Activated CD8-positive, alpha-beta T cell treated with anti-CD3 and anti-CD28 coated beads for 36 hours (primary cell): Measurements from ENCODE around the gene TLCD4. TPM values are rescaled to one million over a fixed set of nuclear protein-coding genes. Genes with fewer than 3 reads are reported as not detected.
"Not testable (repeated sequence)": the region's sequence is repeated elsewhere in the genome, so short reads cannot be mapped to it uniquely, and the experiment has no call there.

ENCODE experiments used
- ATAC-seq: fragments of 200-7000 bp; cut with Tn5 transposase; one replicate; pipeline ENCODE4 v1.10.0; 2021; ENCODE audit warnings: mild to moderate bottlenecking, moderate library complexity
- CTCF ChIA-PET: fragments of 350-600 bp; sonication (Branson Sonifier 250); formaldehyde crosslinking; loops from one replicate; lab custom pipeline; 2021; ENCODE audit warnings: antibody characterized with exemption; lab: Charles Lee
- POLR2A ChIA-PET: fragments of 350-600 bp; sonication (Branson Sonifier 250); formaldehyde crosslinking; loops from one replicate; lab custom pipeline; 2021; ENCODE audit warnings: antibody characterized with exemption; lab: Charles Lee
- DNase-seq: peaks from one replicate; pipeline ENCODE4 v3.0.0-alpha.2; 2020
- H3K27ac Mint-ChIP-seq: one replicate; pipeline ENCODE4 v1.8.0; 2021; ENCODE audit warnings: mild to moderate bottlenecking, mixed read lengths
- H3K27me3 Mint-ChIP-seq: one replicate; pipeline ENCODE4 v1.8.0; 2021; ENCODE audit warnings: mixed read lengths
- H3K36me3 Mint-ChIP-seq: one replicate; pipeline ENCODE4 v1.8.0; 2021; ENCODE audit warnings: low read depth, mixed read lengths
- H3K4me1 Mint-ChIP-seq: one replicate; pipeline ENCODE4 v1.8.0; 2021; ENCODE audit warnings: low read depth, mixed read lengths
- H3K4me3 Mint-ChIP-seq: one replicate; pipeline ENCODE4 v1.8.0; 2021; ENCODE audit warnings: mild to moderate bottlenecking, moderate library complexity, mixed read lengths
- H3K9me3 Mint-ChIP-seq: one replicate; pipeline ENCODE4 v1.8.0; 2021; ENCODE audit warnings: mixed read lengths
- CTCF ChIP-seq: fragments of 200-600 bp; IDR thresholded peaks from one replicate; pipeline ENCODE4 v1.8.0; 2022; ENCODE audit warnings: antibody characterized with exemption, mild to moderate bottlenecking
- intact Hi-C: fragments of 100-400 bp; cut with micrococcal nuclease; formaldehyde crosslinking; loops from one replicate; pipeline ENCODE4 v1.10.0; 2022
- total RNA-seq, 2 experiments: library from RNA; stranded (reverse); gene quantifications; one replicate each; pipeline ENCODE4 v1.2.3, GENCODE V29; 2021

The TLCD4 gene
- total RNA-seq, 2 experiments from 2014 or later, result 0.32 to 0.38 TPM

GRCh38 chr1:95086949-95087533, 30.1 kb upstream of the TLCD4 start:
- DNase-seq (no peak), ATAC-seq (no peak)
- intact Hi-C loops, result no loop called here
- no peak overlapping the region for H3K27ac Mint-ChIP-seq
- no peaks in the 10 kb centered on the region for H3K4me1 Mint-ChIP-seq
- ChIA-PET POLR2A (no interaction called here), CTCF (interaction anchor here (1.8 kb wide), 1 partner anchor 29 kb away, joined by 7 read pairs; no protein-coding TSS in a partner anchor)
- no peaks in the 10 kb centered on the region for H3K36me3 Mint-ChIP-seq
- no peak for TF ChIP-seq CTCF
- peaks cover 10% of the 10 kb centered on the region for H3K27me3 Mint-ChIP-seq
- H3K4me3 Mint-ChIP-seq, result no peak overlapping the region
- H3K9me3 Mint-ChIP-seq, result no peaks in the 10 kb centered on the region

GRCh38 chr1:95088303-95088702, 28.9 kb upstream of the TLCD4 start:
- H3K4me1 Mint-ChIP-seq, result no peaks in the 10 kb centered on the region
- H3K27me3 Mint-ChIP-seq, result peaks cover 10% of the 10 kb centered on the region
- ChIA-PET POLR2A (no interaction called here), CTCF (interaction anchor here (1.0 to 1.8 kb wide), 2 partner anchors 12 to 27 kb away, joined by 3 to 7 read pairs; no protein-coding TSS in a partner anchor)
- ATAC-seq (no peak), DNase-seq (no peak)
- no peak overlapping the region for H3K4me3 Mint-ChIP-seq
- no peaks in the 10 kb centered on the region for H3K36me3 Mint-ChIP-seq
- H3K9me3 Mint-ChIP-seq, result no peaks in the 10 kb centered on the region
- intact Hi-C loops, result no loop called here
- no peak overlapping the region for H3K27ac Mint-ChIP-seq
- no peak for TF ChIP-seq CTCF

- Mint-ChIP-seq H3K9me3 (no peaks in the 10 kb centered on the region), H3K27me3 (peaks cover 10% of the 10 kb centered on the region), H3K36me3 (no peaks in the 10 kb centered on the region), H3K4me1 (no peaks in the 10 kb centered on the region), H3K27ac (no peak overlapping the region), H3K4me3 (no peak overlapping the region)
- DNase-seq (no peak), ATAC-seq (no peak)
- intact Hi-C loops, result no loop called here
- POLR2A ChIA-PET, result no interaction called here
- TF ChIP-seq CTCF, result no peak
- CTCF ChIA-PET, result no interaction called here
Observed at GRCh38 chr1:95089650-95090287, 27.4 kb upstream of the TLCD4 start.

GRCh38 chr1:95091290-95091689, 25.9 kb upstream of the TLCD4 start:
- H3K4me1 Mint-ChIP-seq, H3K36me3 Mint-ChIP-seq, H3K27me3 Mint-ChIP-seq, POLR2A ChIA-PET, H3K4me3 Mint-ChIP-seq, DNase-seq, ATAC-seq, H3K9me3 Mint-ChIP-seq, H3K27ac Mint-ChIP-seq, intact Hi-C loops: not testable (repeated sequence)
- CTCF ChIA-PET, result interaction anchor here (1.8 kb wide), 1 partner anchor 237 kb away, joined by 4 read pairs; no protein-coding TSS in a partner anchor

GRCh38 chr1:95092891-95093290, 24.3 kb upstream of the TLCD4 start:
- H3K4me3 Mint-ChIP-seq, H3K27me3 Mint-ChIP-seq, H3K4me1 Mint-ChIP-seq, H3K36me3 Mint-ChIP-seq, H3K27ac Mint-ChIP-seq, DNase-seq, CTCF ChIA-PET, ATAC-seq, H3K9me3 Mint-ChIP-seq, POLR2A ChIA-PET, intact Hi-C loops: not testable (repeated sequence)

- Mint-ChIP-seq H3K36me3 (no peaks in the 10 kb centered on the region), H3K4me1 (no peaks in the 10 kb centered on the region), H3K27ac (no peak overlapping the region), H3K9me3 (no peaks in the 10 kb centered on the region), H3K27me3 (peaks cover 4% of the 10 kb centered on the region), H3K4me3 (no peak overlapping the region)
- no peak for DNase-seq
- POLR2A ChIA-PET, result no interaction called here
- ATAC-seq, result no peak
- intact Hi-C loops, result no loop called here
- no peak for TF ChIP-seq CTCF
- CTCF ChIA-PET, result interaction anchor here (1.6 kb wide), 1 partner anchor 9 kb away, joined by 3 read pairs; no protein-coding TSS in a partner anchor
Observed at GRCh38 chr1:95093296-95093695, 23.9 kb upstream of the TLCD4 start.
